NOMO-1 (cell line): ENCODE measurements around the gene PDE11A.
A peak's percentile ranks its signal among the peaks of the same experiment; 100 is the strongest.

Source experiments
- DNase-seq, 2 experiments: peaks; one replicate each; lab custom pipeline; 2025; ENCODE audit not compliant: unreplicated experiment in 2 of 2; lab: John Stamatoyannopoulos, UW

The PDE11A gene

GRCh38 chr2:177778472-177778871 is 294.1 kb downstream of the PDE11A start:
- no peak for DNase-seq

GRCh38 chr2:177772529-177772928 is 300.0 kb downstream of the PDE11A start:
- peak in 1 of 2 experiments; percentile 35 for DNase-seq

- no peak for DNase-seq
These were observed 301.4 kb downstream of the PDE11A start for GRCh38 chr2:177771191-177771590.

GRCh38 chr2:177767768-177768167 is 304.8 kb downstream of the PDE11A start:
- no peak for DNase-seq

DNA sequence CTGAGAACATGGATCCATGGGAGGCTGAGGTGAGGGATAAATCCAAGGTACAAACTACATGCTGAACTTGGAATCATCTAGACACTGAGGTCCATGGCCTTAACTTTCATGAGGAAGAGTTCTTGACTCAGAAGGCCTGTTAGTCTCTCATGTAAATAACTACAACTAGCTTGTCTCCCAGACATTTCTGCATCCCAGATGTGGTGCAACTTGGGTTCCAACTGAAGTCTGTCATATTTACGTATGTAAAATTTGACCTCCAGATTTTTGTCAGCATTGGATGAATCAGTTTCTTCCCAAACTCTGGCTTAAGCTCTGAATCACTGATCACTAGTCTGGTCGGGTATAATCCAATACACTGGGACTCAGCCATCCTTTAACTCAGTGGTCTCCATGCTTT is 306.9 kb downstream of the PDE11A start:
- no peak for DNase-seq

GRCh38 chr2:177763531-177764265 is 308.9 kb downstream of the PDE11A start:
- peak; percentile 58 to 60 for DNase-seq

GRCh38 chr2:177759443-177759842 is 313.1 kb downstream of the PDE11A start:
- DNase-seq, result no peak

DNA sequence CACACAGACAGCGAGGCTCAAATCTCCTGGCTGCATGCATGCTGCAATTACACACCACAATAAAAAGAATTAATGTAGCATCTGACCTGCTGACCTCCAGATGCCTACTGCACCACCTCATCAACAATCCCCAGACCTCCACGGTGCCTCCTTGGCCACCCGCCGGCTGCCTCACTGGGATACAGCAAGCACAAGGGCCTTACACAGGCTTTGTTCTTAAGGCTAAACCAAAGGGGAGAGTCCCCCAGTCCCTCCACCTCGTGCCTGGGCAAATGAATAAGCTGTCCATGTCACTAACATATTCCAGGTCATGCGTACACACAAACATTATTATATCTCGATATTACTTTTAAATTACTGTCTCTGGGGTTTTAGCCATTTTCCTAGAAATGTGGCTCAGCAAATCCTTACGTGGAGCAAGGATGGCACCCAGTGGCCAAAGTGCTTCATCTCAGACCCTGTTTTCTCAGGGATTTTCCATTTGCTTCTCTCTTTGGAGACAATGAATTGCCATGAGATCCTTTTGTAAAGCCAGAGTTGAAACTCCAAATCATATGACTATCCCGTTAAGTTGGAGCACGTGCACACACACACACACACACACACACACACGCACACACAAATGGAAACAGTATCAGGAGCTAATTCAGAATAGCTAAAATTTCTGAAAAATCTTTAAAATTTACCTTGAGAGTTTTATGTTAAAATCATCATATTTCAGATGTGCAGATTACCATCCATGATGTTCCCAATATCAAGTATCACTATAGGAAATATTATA is 313.8 kb downstream of the PDE11A start:
- DNase-seq, result no peak

- DNase-seq, result no peak
These were observed 316.2 kb downstream of the PDE11A start for GRCh38 chr2:177756336-177756735.

DNA sequence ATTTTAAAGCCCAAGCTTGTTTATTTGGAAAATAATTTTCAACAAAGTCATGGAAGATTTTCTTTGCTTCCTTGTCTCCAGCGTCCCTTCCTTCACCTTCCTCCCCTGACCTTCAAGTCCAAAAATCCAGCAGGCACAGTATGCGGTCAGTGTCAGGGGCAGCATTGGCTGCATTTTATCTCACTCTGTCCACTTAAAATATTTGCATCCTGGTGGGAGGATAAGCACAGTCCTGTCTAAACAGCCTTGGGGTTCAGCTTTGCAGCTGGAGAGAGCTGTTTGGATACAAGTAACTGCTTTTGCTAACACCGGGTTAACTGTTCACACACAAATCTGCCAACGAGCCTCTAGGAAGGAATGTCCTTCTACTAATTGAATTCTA is 318.1 kb downstream of the PDE11A start:
- no peak for DNase-seq

GRCh38 chr2:177753682-177754491 is 318.7 kb downstream of the PDE11A start:
- DNase-seq, result peak; percentile 11 to 31

DNA sequence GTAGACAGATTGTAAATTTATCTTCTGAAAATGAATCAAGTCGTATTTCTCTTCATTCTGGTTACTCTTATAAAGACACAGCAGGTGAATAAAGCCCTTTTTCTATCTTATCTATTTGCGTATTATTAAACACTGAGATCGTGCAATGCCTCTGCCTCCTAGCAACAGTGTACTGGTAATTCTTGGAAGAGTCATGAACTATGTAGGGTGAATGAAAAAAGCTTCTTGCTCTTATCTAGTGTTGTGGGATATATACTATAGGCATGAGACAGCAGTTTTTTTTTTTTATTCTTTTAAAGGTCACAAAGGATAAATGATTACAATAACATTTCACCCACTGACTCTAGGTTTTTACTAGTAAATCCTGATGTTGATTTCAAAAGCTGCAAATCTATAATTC is 324.2 kb downstream of the PDE11A start:
- no peak for DNase-seq

GRCh38 chr2:177747384-177747783 is 325.2 kb downstream of the PDE11A start:
- DNase-seq, result no peak

GRCh38 chr2:177746358-177746757 is 326.2 kb downstream of the PDE11A start:
- no peak for DNase-seq

DNA sequence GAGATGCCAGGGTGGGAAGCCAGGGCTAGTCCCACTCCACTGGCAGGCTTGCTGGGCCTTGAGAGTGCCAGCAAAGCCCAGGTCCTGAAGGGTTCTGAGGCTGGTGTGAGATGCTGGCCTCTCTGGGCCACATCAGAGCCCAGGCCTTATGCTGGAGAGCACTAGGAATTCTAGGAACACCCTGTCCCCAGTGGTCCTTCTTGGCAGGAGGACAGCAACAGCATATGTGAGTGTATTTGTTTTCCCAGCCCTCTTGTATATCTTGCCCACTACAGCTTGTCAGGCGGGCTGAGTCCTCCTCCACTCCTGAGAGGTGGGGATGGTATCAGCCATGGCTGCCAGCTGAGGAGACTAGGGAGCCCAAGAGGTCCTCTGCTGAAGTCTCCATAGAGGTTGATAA is 327.0 kb downstream of the PDE11A start:
- DNase-seq, result no peak

DNA sequence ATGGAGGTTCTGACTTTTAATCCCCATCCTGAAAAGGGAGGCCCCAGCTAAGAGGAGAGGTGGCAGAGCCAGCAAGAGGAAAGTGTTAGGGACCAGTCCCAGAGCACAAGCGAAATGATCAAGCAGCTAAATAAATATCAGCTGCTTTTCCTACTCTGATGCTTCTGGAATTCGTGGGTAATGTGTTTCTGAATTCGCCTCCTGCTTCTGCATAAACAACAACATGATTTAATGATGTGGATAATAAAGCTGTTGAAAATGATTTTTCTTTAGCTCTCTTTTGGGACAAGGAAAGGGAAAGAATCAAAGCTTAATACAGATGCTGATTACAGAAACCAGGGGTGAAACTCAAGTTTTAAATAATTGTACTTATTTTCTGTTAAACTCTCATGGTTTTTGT is 329.7 kb downstream of the PDE11A start:
- DNase-seq, result no peak

- DNase-seq, result no peak
These were observed 330.7 kb downstream of the PDE11A start for GRCh38 chr2:177741866-177742265.

- no peak for DNase-seq
These were observed 331.9 kb downstream of the PDE11A start for GRCh38 chr2:177740700-177741099.

DNA sequence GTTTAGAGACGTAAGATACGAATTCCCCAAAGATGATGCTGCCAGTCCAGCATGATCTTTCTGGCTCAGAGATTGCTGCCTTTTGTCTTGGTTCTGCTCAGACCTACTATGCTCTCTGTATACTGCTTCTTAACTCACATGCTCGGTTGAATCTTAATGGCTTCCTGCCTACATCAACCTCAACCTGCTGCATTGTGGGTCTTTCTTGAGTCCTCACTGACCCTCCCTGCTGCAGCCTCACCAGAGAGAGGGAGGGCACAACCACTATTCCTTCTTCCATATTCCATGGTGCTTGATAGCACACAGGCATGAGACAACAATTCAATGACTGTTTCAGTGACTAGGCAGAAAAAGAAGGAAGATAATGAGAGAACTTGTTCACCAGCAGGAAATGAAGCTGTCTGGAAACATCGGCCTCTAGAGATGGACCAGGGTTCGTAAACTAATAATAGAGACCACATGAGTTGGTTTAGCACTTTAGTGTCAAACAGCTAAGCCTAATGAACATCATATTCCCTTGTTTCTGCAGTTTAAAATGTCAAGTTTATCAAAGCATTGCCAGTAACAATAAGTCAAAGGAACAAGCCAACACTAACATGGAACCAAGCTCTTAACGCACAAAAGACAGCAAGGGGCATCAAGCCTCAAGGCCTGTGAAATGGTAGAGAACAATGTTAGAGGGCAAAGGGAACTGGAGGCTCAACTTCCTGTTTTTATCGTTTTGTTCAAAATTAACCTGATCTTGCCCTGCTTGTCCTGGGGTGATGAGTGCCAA is 333.9 kb downstream of the PDE11A start:
- DNase-seq, result no peak

DNA sequence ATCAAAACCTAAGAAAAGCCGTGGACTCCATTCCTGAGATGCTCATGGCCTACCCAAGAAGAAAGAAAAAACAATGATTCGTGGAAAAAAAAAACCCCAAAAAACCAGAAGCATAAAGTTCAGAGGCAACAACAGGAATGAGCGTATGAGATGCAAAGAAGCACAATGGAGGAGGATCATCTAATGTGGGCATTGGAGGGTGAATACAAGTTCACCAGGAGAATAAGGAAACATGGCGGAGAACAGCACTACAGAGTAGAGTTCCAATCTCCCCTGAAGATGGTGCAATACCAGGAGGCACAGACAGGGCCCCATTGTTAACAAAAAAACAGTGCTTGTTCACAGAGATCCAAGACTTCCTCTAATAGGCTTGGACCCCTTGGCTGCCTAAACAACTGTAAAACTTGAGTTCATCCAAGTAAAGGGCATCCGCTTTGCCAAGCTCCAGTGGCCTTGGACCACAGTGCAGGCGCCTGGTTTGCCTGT is 337.2 kb downstream of the PDE11A start:
- DNase-seq, result no peak
